ENCODE measurements around the gene PROKR1. TPM values are rescaled to one million over a fixed set of nuclear protein-coding genes. Genes with fewer than 3 reads are reported as not detected.

The PROKR1 gene
- total RNA-seq, 2 donors from 2014 or later: not detected

DNA sequence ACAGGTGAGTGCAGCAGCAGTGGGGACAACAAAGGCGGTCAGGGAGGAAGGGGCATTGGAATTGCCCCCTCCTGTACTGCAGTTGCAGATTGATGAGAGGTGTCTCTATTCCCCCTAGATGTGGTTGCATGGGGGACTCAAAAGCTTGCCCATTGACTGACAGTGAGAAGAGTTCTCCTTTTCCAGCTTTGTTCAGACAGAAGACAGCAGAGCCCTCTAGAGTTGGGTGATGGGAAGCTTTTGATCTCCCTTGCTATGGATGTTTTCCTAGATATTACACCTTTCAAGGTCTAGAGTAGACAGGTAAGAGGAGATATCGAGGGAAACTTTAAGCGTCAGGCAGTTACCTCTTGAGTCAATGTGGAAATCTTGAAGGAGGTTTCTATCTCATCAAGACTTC is 2.9 kb downstream of the PROKR1 start:
- Histone ChIP-seq H3K4me3 (no peak overlapping the region), H3K36me3 (no peaks in the 10 kb centered on the region), H3K4me1 (peaks cover 0 to 16% of the 10 kb centered on the region in 2 donors), H3K27ac (no peak overlapping the region), H3K27me3 (peaks cover 0 to 11% of the 10 kb centered on the region in 2 donors), H3K9me3 (peaks cover 0 to 5% of the 10 kb centered on the region in 2 donors)
- TF ChIP-seq, protein P1, sequence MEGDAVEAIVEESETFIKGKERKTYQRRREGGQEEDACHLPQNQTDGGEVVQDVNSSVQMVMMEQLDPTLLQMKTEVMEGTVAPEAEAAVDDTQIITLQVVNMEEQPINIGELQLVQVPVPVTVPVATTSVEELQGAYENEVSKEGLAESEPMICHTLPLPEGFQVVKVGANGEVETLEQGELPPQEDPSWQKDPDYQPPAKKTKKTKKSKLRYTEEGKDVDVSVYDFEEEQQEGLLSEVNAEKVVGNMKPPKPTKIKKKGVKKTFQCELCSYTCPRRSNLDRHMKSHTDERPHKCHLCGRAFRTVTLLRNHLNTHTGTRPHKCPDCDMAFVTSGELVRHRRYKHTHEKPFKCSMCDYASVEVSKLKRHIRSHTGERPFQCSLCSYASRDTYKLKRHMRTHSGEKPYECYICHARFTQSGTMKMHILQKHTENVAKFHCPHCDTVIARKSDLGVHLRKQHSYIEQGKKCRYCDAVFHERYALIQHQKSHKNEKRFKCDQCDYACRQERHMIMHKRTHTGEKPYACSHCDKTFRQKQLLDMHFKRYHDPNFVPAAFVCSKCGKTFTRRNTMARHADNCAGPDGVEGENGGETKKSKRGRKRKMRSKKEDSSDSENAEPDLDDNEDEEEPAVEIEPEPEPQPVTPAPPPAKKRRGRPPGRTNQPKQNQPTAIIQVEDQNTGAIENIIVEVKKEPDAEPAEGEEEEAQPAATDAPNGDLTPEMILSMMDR (IDR thresholded peaks at IDR 0.05): no peak
- no peak for DNase-seq (ENCODE audit: low spot score)

DNA sequence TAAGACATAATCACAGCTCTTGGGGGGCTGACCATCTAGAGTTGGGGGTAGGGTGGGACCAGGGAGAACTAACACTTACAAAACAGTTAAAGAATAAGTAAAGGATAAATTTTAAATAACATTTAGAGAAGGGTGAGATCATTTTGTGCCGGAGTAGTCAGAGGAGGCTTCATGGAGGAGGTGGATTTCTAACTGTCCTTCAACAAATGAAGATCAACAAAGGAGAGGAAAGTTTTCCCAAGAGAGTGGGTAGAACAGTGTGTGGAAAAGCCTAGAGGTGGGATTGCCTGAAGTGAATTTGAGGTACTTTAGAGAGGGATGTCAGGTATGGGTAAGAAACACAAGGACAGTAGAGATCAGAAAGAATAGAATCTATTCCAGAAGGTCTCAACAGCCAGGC is 7.3 kb downstream of the PROKR1 start:
- no peak overlapping the region for H3K4me3 ChIP-seq
- no peaks in the 10 kb centered on the region for H3K27me3 ChIP-seq
- no peaks in the 10 kb centered on the region for H3K4me1 ChIP-seq
- no peak overlapping the region for H3K27ac ChIP-seq
- H3K9me3 ChIP-seq: no peaks in the 10 kb centered on the region
- no peak for DNase-seq (ENCODE audit: low spot score)
- TF ChIP-seq, protein P1 (IDR thresholded peaks at IDR 0.05): no peak
- H3K36me3 ChIP-seq: no peaks in the 10 kb centered on the region

DNA sequence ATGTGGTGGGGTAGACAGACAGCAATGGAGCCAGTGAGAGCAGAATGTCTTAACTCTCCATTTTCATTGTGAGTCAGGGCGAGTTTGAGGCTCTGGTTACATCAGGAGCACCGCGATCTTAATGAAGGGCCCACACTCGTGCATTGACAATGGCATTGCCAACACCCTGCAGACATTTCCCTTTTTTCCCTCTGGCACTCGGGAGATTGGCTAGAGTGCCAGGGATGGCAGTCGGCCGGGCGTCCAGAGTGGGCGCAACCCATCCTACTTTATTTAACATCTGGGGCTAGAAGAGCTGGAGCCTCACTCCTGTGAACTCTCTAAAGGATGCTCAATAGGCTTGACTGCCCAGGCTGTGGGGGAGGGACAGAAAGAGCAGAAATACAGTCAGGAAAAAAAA is 9.7 kb downstream of the PROKR1 start:
- H3K36me3 ChIP-seq: no peaks in the 10 kb centered on the region
- no peak overlapping the region for H3K27ac ChIP-seq
- no peak for DNase-seq (ENCODE audit: low spot score)
- no peak overlapping the region for H3K4me3 ChIP-seq
- H3K9me3 ChIP-seq: no peaks in the 10 kb centered on the region
- TF ChIP-seq, protein P1 (IDR thresholded peaks at IDR 0.05): no peak
- H3K4me1 ChIP-seq: no peaks in the 10 kb centered on the region
- no peaks in the 10 kb centered on the region for H3K27me3 ChIP-seq

DNA sequence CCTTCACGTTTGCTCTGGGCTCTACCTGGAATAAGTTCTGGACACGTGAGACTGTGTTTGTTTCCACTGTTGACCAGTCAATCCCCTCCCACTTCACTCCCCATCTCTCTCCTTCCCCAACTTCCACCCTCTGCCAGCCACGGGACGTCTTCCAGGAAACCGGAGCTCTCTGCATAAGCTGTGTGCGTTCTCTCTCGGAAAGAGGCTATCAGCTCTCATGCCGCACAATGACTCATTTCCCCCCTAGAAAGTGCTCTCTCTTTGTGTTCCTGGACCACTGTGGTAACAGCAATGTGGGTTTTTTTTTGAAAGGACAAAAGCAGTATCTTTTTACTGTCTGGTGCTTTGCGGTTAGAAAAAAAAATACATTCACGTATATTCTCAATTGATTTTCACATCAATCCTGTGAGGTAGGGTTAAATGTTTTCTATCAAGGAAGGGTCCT is 10.2 kb downstream of the PROKR1 start:
- no peaks in the 10 kb centered on the region for H3K27me3 ChIP-seq
- no peaks in the 10 kb centered on the region for H3K4me1 ChIP-seq
- H3K27ac ChIP-seq: no peak overlapping the region
- no peak overlapping the region for H3K4me3 ChIP-seq
- TF ChIP-seq, protein P1 (IDR thresholded peaks at IDR 0.05): no peak
- no peak for DNase-seq (ENCODE audit: low spot score)
- H3K36me3 ChIP-seq: no peaks in the 10 kb centered on the region
- H3K9me3 ChIP-seq: no peaks in the 10 kb centered on the region

DNA sequence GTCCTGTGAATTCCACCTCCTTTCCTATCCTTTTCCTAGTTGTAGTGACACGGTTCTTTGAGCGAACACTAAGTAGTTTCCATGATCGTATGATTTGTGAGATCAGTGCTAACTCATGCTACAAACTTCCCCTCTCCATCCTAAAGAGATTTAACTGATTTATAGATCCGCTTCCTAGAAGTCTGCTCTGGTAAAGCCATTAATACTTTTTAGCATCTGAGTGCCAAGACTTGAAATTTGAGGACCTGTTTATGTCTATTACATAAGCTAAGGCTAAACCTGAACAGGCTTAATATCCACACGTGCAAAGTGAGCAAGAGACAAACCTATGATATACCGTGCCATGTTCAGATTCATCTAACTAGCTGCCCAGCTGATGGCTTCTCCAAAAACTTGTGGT is 14.9 kb downstream of the PROKR1 start:
- no peak for DNase-seq (ENCODE audit: low spot score)
- H3K36me3 ChIP-seq: no peaks in the 10 kb centered on the region
- H3K27me3 ChIP-seq: no peaks in the 10 kb centered on the region
- no peaks in the 10 kb centered on the region for H3K9me3 ChIP-seq
- no peaks in the 10 kb centered on the region for H3K4me1 ChIP-seq
- no peak overlapping the region for H3K4me3 ChIP-seq
- TF ChIP-seq, protein P1 (IDR thresholded peaks at IDR 0.05): no peak
- no peak overlapping the region for H3K27ac ChIP-seq

DNA sequence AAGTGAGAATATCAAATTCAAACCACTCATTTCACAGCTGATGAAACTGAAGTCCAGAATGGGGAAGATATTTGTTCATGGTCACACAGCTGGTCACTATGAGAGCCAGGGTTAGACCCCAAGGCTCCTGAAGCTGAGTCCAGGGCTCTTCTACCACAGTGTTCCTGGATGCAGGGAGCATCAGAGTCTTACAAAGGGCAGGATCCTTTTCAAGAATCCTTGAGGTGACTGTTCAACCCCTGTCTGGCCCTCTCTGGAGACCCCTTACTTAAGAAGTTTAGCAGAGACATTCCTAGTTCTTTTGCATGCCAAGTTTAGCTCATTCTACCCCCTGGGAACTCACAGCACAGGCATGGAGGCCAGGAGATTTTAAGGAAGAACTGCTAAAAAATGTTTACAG is 15.7 kb downstream of the PROKR1 start:
- H3K4me1 ChIP-seq: no peaks in the 10 kb centered on the region
- no peaks in the 10 kb centered on the region for H3K36me3 ChIP-seq
- TF ChIP-seq, protein P1 (IDR thresholded peaks at IDR 0.05): no peak
- H3K27ac ChIP-seq: no peak overlapping the region
- DNase-seq (ENCODE audit: low spot score): no peak
- H3K4me3 ChIP-seq: no peak overlapping the region
- H3K27me3 ChIP-seq: no peaks in the 10 kb centered on the region
- H3K9me3 ChIP-seq: no peaks in the 10 kb centered on the region

Measured in right atrium auricular region (tissue), 2 donors.